HG03139 (cell line): ENCODE data around the gene DDX55.
"Not testable (repeated sequence)": the region's sequence is repeated elsewhere in the genome, so short reads cannot be mapped to it uniquely, and the experiment has no call there.

Experiments
- ATAC-seq: cut with Tn5 transposase; IDR thresholded peaks from one replicate; pipeline ENCODE4 v1.9.1; 2021; ENCODE audit not compliant: unreplicated experiment

The DDX55 gene, protein sequence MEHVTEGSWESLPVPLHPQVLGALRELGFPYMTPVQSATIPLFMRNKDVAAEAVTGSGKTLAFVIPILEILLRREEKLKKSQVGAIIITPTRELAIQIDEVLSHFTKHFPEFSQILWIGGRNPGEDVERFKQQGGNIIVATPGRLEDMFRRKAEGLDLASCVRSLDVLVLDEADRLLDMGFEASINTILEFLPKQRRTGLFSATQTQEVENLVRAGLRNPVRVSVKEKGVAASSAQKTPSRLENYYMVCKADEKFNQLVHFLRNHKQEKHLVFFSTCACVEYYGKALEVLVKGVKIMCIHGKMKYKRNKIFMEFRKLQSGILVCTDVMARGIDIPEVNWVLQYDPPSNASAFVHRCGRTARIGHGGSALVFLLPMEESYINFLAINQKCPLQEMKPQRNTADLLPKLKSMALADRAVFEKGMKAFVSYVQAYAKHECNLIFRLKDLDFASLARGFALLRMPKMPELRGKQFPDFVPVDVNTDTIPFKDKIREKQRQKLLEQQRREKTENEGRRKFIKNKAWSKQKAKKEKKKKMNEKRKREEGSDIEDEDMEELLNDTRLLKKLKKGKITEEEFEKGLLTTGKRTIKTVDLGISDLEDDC

DNA sequence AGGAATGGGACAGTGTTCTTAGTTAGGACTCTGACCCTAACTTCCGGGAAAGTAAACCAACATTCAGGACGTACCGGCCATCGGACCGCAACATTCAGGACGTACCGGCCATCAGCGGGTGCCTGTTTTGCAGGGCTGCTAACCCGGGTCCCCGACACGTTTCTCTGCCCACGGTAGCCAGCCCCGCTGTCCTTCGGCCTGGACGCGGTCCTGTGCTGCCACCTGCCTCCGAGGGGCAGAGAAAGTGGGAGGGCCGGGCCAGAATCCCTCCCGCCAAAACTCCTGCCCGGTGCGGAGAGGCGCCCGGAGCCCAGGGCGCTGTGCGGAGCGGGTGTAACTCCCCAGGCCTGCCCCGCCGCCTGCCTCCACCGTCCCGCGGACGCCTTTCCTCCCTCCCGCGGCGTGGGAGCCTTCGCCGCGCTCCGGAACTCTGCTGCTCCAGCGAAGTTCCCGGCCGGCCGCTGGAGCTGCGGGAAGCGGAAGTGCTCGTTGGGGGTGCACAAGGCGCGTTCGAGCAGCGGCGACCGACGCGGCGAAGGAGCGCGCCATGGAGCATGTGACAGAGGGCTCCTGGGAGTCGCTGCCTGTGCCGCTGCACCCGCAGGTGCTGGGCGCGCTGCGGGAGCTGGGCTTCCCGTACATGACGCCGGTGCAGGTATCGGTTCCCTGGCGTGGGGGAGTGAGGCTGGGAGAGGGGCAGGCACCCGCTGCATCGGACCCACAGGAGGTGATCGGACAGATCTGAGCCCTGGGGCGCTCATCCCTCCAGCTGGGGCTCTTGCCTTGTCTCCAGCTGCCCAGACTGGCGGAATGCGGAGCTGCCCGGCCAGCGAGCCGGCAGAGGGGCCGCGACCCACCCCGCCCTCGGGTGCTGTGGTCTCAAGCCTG, at the start of gene DDX55:
Gene DDX55, plus strand, starts transcription at position 498 of the 888 bp plus-strand sequence. Its CDS starts 50 bp downstream, at position 548.
- ATAC-seq, result peak; percentile 89

- ATAC-seq, result not testable (repeated sequence)
Observed at GRCh38 chr12:123554136-123554535, 47.8 kb upstream of the DDX55 start.

DNA sequence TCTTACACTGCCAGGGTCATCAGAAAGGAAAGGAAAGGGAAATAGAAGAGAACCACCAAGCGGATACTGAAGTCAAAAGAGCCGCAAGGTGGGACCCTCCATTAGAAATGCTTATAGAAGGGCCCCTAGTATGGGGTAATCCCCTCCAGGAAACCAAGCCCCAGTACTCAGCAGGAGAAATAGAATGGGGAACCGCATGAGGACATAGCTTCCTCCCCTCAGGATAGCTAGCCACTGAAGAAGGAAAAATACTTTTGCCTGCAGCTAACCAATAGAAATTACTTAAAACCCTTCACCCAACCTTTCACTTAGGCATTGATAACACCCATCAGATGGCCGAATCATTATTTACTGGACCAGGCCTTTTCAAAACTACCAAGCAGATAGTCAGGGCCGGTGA, 47.1 kb upstream of the DDX55 start:
- ATAC-seq, result not testable (repeated sequence)

- ATAC-seq, result not testable (repeated sequence)
Observed at GRCh38 chr12:123558487-123558886, 43.4 kb upstream of the DDX55 start.

- ATAC-seq, result no peak
Observed at GRCh38 chr12:123559468-123559867, 42.4 kb upstream of the DDX55 start.

DNA sequence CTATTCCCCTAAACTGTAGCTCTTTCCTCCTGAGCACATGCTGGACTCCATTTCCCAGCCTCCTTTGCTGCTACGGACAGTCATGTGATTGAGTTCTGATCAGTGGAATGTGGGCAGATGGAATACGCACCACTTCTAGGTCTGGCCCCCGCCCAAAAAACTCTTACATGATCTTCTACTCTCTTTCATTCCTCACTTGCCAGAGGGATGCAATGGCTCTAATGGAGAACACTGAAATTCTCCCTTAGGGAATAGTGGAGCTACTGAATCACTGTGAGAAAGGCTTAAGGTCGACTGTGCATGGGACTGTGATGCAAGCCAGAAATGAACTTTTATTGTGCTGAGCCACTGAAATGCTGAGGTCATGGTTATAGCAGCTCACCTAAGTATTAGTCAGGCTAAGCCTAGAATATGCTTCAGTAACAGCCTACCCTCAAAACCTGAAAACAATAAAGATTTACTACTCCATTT, 30.5 kb upstream of the DDX55 start:
- ATAC-seq, result no peak

DNA sequence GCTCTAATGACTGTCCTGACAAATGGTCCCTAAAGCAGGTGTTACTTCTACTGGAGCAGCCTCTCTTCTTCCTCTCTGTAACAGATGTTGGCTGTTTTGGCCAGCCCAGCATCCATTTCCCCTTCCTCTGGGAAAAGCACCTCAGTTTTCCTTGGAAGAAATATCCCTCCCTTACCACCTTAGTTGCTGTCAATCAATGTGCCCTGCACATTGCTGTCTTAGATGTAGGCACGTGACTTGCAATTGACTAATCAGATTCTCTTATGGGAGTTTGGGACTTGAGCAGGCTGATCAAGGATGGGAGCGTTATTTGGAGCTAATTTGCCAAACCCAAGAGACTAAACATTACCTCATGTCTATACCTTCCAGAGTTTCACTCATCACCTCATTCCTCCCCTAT, 29.5 kb upstream of the DDX55 start:
- no peak for ATAC-seq

DNA sequence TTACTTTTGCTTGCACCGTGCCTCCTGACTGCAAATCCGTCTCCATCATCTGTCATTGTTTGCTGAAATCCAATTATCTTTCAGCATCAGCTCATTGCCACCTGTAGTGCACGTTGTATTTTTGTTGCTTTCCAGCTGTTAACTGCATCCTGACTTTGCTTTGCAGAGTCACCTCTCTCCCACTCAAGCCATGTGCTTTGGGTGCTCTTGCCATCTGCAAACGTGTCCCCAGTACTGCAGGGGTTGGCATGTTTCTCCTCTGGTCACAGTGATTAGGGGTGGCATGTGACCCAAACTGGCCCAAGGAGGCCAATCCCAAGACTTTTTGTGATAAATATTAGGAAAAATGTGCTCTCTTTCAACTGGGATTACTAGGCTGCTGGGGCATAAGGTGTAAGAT, 28.0 kb upstream of the DDX55 start:
- ATAC-seq, result no peak

- no peak for ATAC-seq
Observed at GRCh38 chr12:123576611-123577010, 25.3 kb upstream of the DDX55 start.

DNA sequence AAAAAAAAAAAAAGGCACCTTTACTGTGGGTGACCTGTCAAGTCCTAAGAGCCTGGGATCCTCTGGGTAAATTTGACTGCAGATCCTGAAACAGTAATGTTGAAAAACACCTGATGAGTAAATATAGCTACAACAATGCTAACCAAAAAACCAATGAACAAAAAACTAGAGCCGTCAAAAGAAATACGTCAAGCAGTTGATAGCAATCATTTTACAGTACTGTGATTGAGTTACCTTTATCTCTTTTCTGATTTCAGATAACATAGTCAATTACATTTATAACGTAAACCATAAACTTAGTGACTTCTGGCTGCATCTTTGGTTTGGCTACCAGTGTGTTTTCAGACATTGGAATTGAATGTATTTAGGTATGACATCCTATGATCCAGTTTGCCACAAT, 23.7 kb upstream of the DDX55 start:
- no peak for ATAC-seq

- ATAC-seq, result not testable (repeated sequence)
Observed at GRCh38 chr12:123578829-123579228, 23.1 kb upstream of the DDX55 start.

DNA sequence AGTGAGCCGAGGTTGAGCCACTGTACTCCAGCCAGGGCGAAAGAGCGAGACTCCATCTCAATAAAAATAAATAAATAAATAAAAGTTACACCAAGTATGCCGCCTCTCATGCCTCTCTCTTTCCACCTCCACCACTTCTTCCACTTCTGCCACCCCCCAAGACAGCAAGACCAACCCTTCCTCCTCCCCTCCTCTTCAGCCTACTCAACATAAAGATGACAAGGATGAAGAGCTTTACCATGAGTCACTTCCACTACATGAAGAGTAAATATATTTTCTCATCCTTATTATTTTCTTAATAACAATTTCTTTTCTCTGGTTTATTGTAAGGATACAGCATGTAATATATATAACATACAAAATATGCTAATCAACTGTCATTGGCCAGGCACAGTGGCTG, 21.1 kb upstream of the DDX55 start:
- no peak for ATAC-seq

DNA sequence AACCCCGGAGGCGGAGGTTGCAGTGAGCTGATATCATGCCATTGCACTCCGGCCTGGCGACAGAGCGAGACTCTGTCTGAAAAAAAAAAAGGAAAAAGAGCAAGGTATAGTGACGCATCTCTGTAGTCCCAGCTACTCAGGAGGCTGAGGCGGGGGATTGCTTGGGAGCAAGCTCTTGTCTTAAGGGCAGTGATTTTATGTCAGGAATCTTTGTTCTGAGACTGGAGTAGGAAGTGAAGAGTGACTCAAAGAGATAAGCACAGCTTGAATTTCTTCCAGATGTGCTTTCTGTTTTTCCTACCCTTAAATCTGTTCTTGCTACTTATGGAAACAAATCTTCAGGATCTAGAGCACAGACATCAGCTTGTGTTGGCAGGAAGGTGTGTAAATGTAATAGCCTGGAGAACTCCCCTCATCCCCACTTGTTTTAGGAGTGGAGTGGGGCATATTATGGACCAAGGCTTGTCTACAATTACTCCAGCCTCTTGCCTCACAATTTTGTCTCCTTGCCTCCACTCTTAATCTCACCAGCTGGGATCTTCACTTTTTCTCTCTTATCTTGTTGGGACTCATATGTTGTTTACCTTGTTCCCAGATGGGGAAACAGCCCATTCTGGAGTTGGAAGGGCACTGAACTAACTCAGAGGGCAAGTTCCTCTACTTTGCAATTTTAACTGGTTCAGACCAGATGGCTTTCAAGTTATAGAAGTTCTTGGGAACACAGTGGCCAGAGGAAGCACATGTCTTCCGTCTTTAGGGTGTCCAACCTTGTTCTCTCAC, 10.0 kb upstream of the DDX55 start:
- ATAC-seq, result no peak

GRCh38 chr12:123595729-123596128, 6.2 kb upstream of the DDX55 start:
- no peak for ATAC-seq

GRCh38 chr12:123597100-123597499, 4.8 kb upstream of the DDX55 start:
- no peak for ATAC-seq

GRCh38 chr12:123598522-123598921, 3.4 kb upstream of the DDX55 start:
- no peak for ATAC-seq

GRCh38 chr12:123599310-123599709, 2.6 kb upstream of the DDX55 start:
- no peak for ATAC-seq

GRCh38 chr12:123599721-123600120, 2.2 kb upstream of the DDX55 start:
- ATAC-seq, result no peak

- no peak for ATAC-seq
Observed at GRCh38 chr12:123602651-123603195, 824 bp downstream of the DDX55 start.

- not testable (repeated sequence) for ATAC-seq
Observed at GRCh38 chr12:123603495-123603894, 1.6 kb downstream of the DDX55 start.
